GM12874 (cell line): Measurements from ENCODE around the gene UFC1.

Experiments used
- TF ChIP-seq, protein P1 (sequence below): IDR thresholded peaks from 2 replicates; pipeline ENCODE4 v1.5.1; 2011; ENCODE audit warnings: low read depth, mild to moderate bottlenecking, control low read depth, low read length, moderate library complexity; ENCODE audit not compliant: insufficient read depth

UFC1 gene

DNA sequence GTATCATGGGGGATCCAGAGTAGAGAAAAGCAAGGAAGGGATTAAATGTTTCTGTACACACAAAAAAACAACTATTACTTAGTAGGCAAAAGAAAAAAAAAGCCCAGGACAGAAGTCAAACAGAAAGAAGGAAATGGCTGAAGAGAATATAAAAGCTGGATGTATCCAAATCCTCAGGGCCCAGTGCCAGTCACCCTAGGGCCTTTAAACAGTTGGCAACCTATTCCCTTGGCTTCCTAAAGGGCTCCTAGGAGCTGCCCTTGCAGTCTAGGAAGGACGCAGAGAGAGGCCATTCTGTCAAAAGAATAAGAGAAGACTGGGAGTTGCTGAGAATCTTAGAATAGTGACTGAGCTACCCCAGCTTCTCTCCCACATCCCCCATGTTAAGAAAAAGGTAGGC is 18.6 kb downstream of the UFC1 start:
- TF ChIP-seq, protein P1, sequence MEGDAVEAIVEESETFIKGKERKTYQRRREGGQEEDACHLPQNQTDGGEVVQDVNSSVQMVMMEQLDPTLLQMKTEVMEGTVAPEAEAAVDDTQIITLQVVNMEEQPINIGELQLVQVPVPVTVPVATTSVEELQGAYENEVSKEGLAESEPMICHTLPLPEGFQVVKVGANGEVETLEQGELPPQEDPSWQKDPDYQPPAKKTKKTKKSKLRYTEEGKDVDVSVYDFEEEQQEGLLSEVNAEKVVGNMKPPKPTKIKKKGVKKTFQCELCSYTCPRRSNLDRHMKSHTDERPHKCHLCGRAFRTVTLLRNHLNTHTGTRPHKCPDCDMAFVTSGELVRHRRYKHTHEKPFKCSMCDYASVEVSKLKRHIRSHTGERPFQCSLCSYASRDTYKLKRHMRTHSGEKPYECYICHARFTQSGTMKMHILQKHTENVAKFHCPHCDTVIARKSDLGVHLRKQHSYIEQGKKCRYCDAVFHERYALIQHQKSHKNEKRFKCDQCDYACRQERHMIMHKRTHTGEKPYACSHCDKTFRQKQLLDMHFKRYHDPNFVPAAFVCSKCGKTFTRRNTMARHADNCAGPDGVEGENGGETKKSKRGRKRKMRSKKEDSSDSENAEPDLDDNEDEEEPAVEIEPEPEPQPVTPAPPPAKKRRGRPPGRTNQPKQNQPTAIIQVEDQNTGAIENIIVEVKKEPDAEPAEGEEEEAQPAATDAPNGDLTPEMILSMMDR, result no peak

DNA sequence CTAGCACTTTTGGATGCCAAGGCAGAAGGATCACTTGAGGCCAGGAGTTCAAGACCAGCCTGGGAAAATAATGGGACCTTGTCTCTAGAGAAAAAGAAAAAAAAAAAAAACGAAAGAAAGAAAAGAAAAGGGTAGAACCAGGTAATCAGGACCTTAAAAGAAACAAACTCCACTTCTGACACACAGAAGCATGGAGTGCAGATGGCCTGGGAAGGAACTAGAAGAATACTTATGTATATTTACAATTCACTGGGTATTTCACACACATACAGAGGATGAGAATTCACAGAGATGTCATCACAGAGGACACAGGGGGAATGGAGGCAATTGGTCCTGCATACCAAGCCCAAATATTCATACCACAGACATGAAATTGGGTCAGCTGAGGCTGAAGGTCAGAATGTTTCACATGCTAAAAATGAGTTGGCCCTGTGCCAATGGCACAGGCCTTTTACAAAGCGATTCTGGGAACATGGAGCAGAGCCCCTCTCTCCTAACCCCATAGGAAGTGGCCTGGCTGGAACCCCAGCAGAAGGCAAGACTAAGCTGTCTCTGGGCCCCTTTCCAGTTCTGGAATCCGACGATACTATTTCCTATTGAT is 19.1 kb downstream of the UFC1 start:
- TF ChIP-seq, protein P1, result no peak

DNA sequence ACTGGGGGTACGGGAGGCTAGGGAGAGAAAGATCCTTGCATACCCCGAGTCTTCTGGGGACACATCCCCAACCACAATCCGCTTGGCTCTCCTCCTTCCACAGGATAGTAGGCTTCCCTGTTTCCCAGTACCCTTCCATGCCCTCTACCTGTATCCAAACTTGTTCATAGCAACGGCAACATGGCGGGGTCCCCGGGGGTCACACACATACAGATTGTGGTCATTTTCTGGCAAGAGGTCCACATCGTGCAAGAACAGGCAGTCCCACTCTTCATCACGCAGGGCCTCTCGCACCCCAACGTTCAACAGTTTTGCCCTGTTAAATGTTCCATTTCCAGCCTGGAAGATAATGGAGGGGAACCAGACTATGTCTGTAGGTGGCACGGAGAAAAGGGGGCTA is 19.9 kb downstream of the UFC1 start:
- TF ChIP-seq, protein P1, result no peak

DNA sequence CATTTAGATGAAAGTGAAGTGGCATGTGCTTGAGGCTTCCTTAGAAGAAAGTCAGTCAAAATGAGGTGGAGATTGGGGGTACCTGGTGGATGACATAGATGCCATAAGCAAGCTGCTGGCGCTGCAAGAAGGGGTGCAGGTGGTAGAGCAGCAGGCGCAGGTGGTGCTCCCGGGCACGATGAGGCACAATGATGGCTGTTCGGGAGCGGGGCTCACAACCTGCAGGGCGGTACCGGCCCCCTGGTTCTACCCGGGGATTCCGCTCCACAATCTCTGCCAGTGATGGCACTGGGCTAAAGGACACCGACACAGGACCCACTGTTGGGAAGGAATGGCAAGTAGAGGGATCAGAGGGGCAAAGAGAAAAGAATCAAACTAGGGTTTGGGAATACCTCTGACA is 21.1 kb downstream of the UFC1 start:
- TF ChIP-seq, protein P1, result no peak

DNA sequence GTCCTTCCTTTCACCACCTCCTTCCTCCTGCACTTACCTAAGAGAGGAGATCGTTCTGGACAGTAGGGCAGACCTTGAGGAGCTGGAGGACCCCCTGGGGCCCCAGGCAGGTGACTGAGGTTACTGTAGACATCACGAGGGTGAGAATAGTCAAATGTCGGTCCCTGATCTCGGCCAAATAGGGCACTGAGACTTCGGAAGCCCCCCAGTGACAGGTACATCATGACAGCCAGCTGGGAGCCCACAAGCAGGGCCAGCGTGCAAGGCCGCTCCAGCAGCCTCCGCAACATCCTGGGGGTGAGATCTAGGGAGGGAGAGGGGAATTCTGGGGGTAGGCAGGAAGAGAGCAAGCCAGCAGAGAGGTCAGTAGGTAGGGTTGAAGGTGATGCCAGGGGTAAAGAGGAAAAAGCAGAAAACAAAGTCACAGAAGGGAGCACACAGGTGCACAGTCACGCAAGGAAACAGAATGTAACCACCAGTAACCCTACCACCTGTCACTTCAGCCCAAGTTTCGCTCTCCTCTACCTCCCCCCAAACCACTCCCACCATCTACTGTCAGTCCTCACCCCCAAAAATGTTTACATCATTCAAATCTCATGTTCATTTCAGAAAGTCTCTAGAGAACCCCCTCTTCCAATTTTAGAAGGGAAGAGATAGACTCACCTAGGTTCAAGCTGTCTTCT is 22.1 kb downstream of the UFC1 start:
- TF ChIP-seq, protein P1, result no peak

DNA sequence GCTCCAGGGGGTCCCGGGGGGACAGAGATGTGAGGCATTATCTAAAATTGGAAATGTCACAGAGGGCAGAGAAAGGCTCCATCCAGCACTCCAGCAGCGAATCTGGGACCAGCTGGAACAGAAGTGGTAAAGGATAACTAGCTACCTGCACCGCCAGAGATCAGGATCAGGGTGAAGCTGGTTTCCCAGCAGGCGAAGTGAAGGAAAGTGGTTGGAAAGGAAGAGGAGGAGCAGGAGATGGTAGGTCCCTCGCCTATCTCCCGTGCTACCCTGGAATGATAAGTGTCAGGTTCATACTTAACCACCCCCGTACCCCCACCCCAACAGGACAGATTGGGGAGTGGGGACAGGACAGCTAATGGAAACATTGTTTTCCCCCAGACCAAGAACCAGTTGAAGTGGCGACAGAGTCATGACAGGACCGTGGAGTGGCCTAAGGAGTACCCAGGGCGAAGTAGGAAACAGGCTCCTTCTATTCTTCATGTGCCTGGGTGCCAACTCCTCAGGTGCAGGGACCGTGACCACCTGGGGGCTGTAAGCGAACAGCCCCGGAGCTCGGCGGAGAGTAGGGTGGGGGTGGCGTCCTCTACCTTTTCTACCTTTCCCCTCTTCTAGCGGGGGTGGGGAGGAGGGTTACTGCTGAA is 22.8 kb downstream of the UFC1 start:
- TF ChIP-seq, protein P1, result no peak

DNA sequence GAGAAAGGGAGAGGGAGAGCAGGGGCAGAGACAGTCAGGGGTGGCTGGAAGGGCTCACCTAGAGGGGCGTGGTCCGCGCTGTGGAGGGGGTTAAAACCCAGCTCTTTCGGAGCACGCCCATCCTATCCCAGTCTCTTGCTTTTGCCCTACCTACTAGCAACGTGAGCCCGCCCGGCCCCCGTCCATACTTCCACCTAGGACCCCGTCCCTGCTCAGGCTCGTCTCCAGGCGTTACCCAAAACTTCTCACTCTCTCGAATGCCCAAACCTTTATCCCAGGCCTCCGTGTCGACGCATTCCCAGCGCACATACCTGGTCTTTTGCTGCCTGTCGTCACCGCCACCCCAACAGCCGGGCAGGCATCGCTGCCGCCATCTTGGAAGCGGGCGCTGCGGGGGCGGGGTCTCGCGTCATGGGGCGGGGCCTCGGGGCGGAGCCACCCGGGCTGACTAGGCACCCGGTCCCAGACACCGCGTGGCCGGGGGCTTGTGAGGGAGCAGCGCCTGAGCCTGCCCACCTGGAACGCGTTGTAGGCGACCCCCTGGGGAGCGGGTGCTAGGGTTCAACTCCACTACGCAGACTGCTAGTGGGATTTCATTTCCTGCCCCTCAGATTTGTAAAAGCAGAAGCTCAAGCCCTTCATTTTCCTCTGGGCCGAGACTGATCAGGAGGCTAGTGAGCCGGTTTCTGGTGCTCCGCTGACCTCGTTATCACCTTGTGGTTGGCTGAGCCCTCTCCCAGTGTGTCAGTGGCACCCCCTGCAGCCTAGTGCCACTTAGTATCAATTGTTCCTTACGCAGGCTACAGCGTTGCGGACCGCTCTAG is 23.5 kb downstream of the UFC1 start, which contains the start of gene B4GALT3:
Gene B4GALT3 (minus strand): TSS at position 396 of the 824 bp plus-strand sequence. CDS start 1,447 bp downstream, outside the sequence.
- TF ChIP-seq, protein P1, result peak; percentile 47
